ENCODE measurements around the gene STAT5B. TPM values are rescaled to one million over a fixed set of nuclear protein-coding genes. Genes with fewer than 3 reads are reported as not detected.

Gene STAT5B
- polyA plus RNA-seq, 1 donor (not counting 4 experiments of a cell fraction or from before 2014, with no cell fraction given) = 16.1 TPM

GRCh38 chr17:42272162-42272907, 3.9 kb downstream of the STAT5B start:
- no peak overlapping the region for H2AFZ ChIP-seq (ENCODE audit: control insufficient read depth, low read length)
- H4K20me1 ChIP-seq (ENCODE audit: control insufficient read depth, extremely low read depth, insufficient read depth, low read length) = no peaks in the 10 kb centered on the region
- no peak for DNase-seq (ENCODE audit: low read depth, low spot score)
- no peak overlapping the region for H3K4me3 ChIP-seq (ENCODE audit: control insufficient read depth in 2 of 3, extremely low read depth in 1 of 3, insufficient read depth in 2 of 3, low read depth in 1 of 3, low read length in 3 of 3)
- H3K9ac ChIP-seq (ENCODE audit: control insufficient read depth, extremely low read depth, insufficient read depth, low read length) = no peak overlapping the region
- no peak overlapping the region for H3K4me2 ChIP-seq (ENCODE audit: control insufficient read depth, extremely low read depth, insufficient read depth, low read depth, low read length)
- no peaks in the 10 kb centered on the region for H3K9me1 ChIP-seq (ENCODE audit: control insufficient read depth, extremely low read depth, insufficient read depth, low read length)
- no peaks in the 10 kb centered on the region for H3K27me3 ChIP-seq (ENCODE audit: control insufficient read depth, extremely low read depth, insufficient read depth, low read length)
- FAIRE-seq = no peak
- dilution Hi-C loops (cut with MboI; ENCODE audit: extremely low pct_ligation_motif_present, low sequenced_read_pairs) = no loop called here
- no peak overlapping the region for H3K27ac ChIP-seq (ENCODE audit: control insufficient read depth, insufficient read depth, low read length)
- H3K79me2 ChIP-seq (ENCODE audit: control insufficient read depth, insufficient read depth, low read length) = peaks cover 8% of the 10 kb centered on the region
- H3K9me3 ChIP-seq (ENCODE audit: control insufficient read depth, low read depth, low read length) = no peaks in the 10 kb centered on the region
- H3K36me3 ChIP-seq (ENCODE audit: control insufficient read depth in 2 of 2, extremely low read depth in 1 of 2, insufficient read depth in 2 of 2, low read length in 2 of 2) = no peaks in the 10 kb centered on the region
- TF ChIP-seq EZH2 (IDR thresholded peaks at IDR 0.05; ENCODE audit: low read length) (no peak), CTCF (optimal IDR thresholded peaks at IDR 0.05 in 1 of 3, IDR thresholded peaks at IDR 0.05 in 1 of 3, conservative IDR thresholded peaks at IDR 0.05 in 1 of 3; ENCODE audit: extremely low read depth in 1 of 3, insufficient read depth in 2 of 3, low read length in 3 of 3) (no peak)
- peaks cover 15% of the 10 kb centered on the region for H3K4me1 ChIP-seq (ENCODE audit: control insufficient read depth, extremely low read depth, insufficient read depth, low read length)

GRCh38 chr17:42271779-42272035, 4.5 kb downstream of the STAT5B start:
- Histone ChIP-seq H4K20me1 (ENCODE audit: control insufficient read depth, extremely low read depth, insufficient read depth, low read length) (no peaks in the 10 kb centered on the region), H3K9me3 (ENCODE audit: control insufficient read depth, low read depth, low read length) (no peaks in the 10 kb centered on the region), H3K9me1 (ENCODE audit: control insufficient read depth, extremely low read depth, insufficient read depth, low read length) (no peaks in the 10 kb centered on the region), H3K4me2 (ENCODE audit: control insufficient read depth, extremely low read depth, insufficient read depth, low read depth, low read length) (no peak overlapping the region), H3K4me3 (ENCODE audit: control insufficient read depth in 2 of 3, extremely low read depth in 1 of 3, insufficient read depth in 2 of 3, low read depth in 1 of 3, low read length in 3 of 3) (no peak overlapping the region), H3K27me3 (ENCODE audit: control insufficient read depth, extremely low read depth, insufficient read depth, low read length) (no peaks in the 10 kb centered on the region), H3K36me3 (ENCODE audit: control insufficient read depth in 2 of 2, extremely low read depth in 1 of 2, insufficient read depth in 2 of 2, low read length in 2 of 2) (no peaks in the 10 kb centered on the region), H3K27ac (ENCODE audit: control insufficient read depth, insufficient read depth, low read length) (no peak overlapping the region), H3K79me2 (ENCODE audit: control insufficient read depth, insufficient read depth, low read length) (peaks cover 8% of the 10 kb centered on the region), H3K9ac (ENCODE audit: control insufficient read depth, extremely low read depth, insufficient read depth, low read length) (no peak overlapping the region), H2AFZ (ENCODE audit: control insufficient read depth, low read length) (no peak overlapping the region), H3K4me1 (ENCODE audit: control insufficient read depth, extremely low read depth, insufficient read depth, low read length) (peaks cover 10% of the 10 kb centered on the region)
- dilution Hi-C loops (cut with MboI; ENCODE audit: extremely low pct_ligation_motif_present, low sequenced_read_pairs) = no loop called here
- FAIRE-seq (no peak), DNase-seq (ENCODE audit: low read depth, low spot score) (no peak)
- no peak for TF ChIP-seq EZH2 (IDR thresholded peaks at IDR 0.05; ENCODE audit: low read length)
- TF ChIP-seq CTCF (optimal IDR thresholded peaks at IDR 0.05 in 1 of 3, IDR thresholded peaks at IDR 0.05 in 1 of 3, conservative IDR thresholded peaks at IDR 0.05 in 1 of 3; ENCODE audit: extremely low read depth in 1 of 3, insufficient read depth in 2 of 3, low read length in 3 of 3) = no peak

All from keratinocyte (primary cell).